SIG-M5 treated with dmso at 0.1 percent for 504 hours (cell line): ENCODE data around the gene SANBR.
"Not testable (repeated sequence)": the region's sequence is repeated elsewhere in the genome, so short reads cannot be mapped to it uniquely, and the experiment has no call there.

Experiments used
- DNase-seq: peaks from one replicate; lab custom pipeline; 2025; ENCODE audit not compliant: unreplicated experiment; lab: John Stamatoyannopoulos, UW

The SANBR gene

DNA sequence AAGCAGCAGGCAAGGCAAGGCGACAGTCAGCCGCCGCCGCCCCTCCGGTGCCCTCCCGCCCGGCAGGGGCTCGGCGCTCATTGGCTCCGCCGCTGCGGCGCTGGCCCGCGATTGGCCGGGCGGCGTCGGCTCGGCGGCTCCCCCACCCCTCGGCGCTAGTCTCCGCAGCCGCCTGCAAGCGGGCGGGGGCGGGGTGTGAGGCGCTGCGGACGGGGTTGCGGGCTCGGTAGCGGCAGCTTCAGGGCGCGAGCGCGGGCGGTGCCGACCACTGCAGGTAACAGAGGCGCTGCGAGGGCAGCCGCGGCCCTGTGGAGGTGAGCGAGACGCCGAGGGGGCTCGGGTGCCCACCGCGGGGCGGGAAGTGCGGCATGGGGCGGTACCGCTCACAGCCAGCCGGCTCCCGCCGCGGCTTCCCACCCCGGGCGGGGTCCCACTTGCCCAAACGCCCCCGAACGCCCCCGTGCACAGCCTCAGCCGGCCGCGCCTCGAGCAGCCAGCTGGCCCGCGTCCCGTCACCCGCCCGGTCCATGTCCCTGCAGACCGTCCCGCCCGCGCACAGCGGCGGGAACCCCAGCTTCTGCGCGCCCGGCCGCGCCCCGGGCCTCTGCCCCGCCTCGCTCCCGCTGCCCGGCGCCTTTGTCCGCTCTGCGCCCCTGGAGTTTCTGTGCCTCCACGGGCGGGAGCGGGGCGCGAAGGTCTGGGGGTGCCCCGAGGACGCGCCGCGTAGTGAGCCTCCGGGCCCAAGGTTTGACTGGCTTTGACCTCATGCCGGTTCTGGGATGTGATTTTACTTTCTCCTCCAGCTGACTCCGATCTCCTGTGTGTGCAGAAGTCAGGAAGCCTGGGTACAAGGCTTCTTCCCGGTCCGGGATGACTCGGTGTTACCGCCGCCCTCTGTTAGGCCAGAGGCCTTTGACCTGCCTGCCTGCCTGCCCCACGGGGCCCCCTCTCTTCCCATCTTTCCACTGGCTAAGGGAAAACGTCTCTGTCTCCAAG is at the start of gene SANBR:
Gene SANBR, plus strand, starts transcription at position 158 of the 996 bp plus-strand sequence. CDS start 4,480 bp downstream, outside the sequence.
- DNase-seq = peak; percentile 93

GRCh38 chr2:61015976-61016375 is 49.7 kb upstream of the SANBR start:
- DNase-seq = peak; percentile 49

GRCh38 chr2:61016392-61017002 is 49.2 kb upstream of the SANBR start:
- DNase-seq = no peak

DNA sequence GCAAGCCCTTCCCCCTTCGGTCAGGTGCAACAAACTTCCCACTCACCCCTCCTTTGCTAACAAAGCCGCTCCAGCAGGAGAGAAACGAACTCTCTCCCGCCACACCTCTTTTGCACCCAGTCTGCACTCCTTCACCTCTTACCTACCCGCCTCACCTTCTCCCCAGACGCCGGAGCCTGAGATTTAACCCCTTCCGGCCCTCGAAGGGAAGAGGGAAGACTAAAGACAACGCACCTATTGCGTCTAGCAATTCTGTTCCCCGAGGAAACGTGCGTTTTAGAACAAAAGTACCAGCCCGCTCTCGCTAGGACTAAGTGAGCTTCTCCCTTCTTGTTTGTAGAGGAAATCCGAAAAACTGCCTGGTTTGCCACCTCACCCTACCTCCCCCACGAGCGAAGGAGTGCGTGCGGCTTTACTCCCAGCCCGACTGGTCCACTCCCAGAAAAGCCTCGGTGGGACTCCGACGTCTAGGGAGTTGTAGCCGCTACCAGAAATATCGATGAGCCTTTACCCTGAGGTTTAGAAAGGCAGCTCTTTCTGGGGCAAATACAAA is 48.6 kb upstream of the SANBR start:
- peak; percentile 95 for DNase-seq

DNA sequence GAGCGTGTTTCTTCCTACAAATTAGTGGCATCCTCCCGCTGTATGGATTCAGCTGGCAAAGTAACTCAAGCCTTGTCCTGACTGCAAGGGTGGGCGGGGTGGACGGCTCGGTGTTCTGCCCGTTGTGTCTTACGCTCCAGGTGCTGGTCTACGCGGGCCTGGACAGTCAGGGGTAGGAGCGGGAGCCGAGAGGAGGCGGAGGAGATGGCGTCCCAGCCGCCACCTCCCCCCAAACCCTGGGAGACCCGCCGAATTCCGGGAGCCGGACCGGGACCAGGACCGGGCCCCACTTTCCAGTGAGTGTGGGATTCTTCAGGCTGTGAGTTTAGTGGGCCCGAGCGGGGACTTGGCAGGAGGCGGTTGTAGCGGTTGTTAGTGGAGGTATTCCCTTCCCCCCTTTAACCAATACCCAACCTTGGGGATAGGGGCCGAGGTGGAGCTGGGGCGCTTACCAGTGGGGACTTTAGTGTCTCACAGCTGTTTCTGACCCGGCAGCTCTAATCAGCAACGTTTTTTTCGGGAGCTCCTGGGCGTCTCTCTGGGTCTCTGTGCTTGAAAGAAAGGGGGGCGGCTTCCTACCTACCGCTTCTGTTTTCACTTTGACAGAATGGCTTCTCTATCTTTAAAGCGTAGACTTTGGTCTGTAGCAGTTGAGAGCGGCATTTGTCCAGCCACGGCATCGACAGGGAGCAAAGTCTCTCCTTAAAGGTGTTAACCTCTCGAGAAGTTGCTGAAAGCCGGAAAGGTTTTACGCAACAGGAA is 47.9 kb upstream of the SANBR start, which contains the start of the genes PEX13 and PUS10:
Gene PEX13, plus strand, starts transcription at position 165 of the 762 bp plus-strand sequence. Its CDS starts 40 bp downstream, at position 205.
Gene PUS10, minus strand, starts transcription at position 700 of the 762 bp plus-strand sequence. CDS start 6,365 bp downstream, outside the sequence.
- DNase-seq = peak; percentile 86

DNA sequence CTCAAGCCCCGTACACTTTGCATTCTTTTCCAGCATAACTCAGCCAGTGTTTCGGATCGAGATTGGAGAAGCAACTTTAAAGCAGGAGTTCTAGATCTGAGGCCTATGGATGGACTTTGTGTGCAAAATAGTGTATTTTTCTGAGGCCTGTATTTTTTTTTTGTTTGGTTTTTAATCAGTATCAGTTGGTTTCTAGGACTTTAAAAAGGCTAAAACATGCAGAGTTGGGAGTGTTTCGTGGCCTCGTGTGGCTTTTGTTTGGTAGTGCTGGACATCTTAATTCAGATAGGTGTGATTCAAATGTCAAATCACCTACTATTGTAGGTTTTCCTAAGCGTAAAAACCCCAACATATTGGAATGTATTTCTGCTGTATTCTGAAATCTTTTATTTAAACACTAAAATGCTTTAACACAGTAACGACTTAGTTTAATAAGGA is 47.3 kb upstream of the SANBR start:
- no peak for DNase-seq

DNA sequence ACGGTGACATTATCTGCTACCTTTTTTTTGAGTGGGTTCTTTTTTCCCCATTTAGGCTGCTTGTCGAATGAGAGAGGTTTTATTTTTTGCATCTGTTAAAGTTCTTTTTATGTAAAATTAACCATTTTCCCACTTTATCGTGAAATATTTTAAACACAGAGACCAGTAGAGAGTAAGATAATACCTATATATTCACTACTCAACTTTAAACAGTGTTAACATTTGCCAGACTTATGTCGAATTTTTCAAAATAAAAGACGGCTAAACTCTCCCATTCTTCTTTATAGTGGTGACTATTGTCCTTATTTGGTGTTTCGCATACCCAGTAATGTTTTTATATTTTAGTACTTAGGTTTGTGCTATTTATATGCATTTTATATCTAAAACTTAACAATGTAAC is 46.9 kb upstream of the SANBR start:
- DNase-seq = no peak

DNA sequence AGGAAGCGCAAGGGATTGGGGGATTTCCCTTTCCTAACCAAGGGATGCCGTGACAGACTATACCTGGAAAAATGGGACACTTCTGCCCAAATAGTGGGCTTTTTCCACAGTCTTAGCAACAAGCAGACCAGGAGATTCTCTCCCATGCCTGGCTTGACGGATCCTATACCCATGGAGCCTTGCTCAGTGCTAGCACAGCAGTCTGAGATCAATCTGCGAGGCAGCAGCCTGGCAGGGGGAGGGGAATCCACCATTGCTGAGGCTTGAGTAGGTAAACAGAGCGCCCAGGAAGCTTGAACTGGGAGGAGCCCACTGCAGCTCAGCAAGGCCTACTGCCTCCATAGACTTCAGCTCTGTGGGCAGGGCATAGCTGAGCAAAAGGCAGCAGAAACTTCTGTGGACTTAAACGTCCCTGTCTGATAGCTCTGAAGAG is 44.4 kb upstream of the SANBR start:
- no peak for DNase-seq

DNA sequence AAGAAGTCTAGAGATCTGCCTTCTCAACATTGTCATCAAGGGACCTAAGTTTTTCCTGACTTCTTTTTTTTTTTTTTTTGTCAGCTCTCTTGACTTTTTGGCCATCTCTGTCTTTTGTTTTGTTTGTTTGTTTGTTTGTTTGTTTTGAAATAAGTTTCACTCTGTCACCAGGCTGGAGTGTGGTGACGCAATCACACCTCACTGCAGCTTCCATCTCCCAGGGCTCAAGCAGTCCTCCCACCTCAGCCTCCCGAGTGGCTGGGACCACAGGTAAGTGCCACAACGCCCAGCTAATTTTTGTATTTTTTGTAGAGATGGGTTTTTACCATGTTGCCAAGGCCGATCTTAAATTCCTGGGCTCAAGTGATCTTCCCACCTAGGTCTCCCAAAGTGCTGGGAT is 42.0 kb upstream of the SANBR start:
- DNase-seq = no peak

DNA sequence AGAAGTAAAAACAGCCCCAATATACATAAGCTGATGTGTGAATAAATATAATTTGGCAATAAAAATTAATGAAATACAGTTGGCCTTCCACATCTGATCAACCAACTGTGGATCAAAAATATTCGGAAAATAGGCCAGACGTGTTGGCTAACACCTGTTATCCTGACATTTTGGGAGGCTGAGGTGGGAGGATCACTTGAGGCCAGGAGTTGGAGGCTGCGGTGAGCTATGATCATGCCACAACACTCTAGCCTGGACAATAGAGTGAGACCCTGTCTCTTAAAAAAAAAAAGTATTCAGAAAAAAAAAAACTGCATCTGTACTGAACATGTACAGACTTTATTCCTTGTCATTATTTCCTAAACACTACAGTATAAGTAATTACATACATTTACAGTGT is 36.1 kb upstream of the SANBR start:
- DNase-seq = no peak

DNA sequence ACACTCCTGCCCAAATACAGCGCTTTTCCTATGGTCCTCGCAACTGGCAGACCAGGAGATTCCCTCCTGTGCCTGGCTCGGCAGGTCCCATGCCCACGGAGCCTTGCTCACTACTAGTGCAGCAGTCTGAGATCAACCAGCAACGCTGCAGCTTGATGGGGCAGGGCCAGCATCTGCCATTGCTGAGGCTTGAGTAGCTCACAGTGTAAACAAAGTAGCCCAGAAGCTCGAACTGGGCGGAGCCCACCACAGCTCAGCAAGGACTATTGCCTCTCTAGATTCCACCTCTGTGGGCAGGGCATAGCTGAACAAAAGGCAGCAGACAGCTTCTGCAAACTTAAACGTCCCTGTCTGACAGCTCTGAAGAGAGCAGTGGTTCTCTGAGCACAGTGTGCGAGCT is 31.1 kb upstream of the SANBR start:
- not testable (repeated sequence) for DNase-seq

DNA sequence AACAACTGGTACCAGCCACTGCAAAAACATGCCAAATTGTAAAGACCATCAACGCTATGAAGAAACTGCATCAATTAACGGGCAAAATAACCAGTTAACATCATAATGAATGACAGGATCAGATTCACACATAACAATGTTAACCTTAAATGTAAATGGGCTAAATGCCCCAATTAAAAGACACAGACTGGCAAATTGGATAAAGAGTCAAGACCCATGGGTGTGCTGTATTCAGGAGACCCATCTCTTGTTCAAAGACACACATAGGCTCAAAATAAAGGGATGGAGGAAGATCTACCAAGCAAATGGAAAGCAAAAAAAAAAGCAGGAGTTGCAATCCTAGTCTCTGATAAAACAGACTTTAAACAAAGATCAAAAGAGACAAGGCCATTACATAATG is 29.0 kb upstream of the SANBR start:
- DNase-seq = not testable (repeated sequence)

- no peak for DNase-seq
Measured at GRCh38 chr2:61042807-61043206, 22.9 kb upstream of the SANBR start.

DNA sequence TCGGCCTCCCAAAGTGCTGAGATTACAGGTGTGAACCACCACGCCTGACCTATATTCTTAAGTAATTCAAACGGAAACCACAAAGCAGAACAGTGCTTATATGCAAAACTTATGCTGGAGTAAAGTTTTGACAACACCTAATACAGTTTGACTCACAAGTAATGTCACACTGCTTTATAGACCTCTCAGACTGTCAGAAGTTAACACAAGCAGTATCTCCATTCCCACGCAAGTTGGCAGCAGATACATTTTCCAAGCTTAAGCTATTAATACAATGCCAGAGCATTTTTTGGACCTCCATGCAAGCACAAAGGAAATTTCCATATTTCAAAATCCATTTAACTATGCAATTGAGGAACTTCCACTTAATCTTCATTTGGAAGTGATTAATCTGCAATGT is 21.0 kb upstream of the SANBR start:
- no peak for DNase-seq

DNA sequence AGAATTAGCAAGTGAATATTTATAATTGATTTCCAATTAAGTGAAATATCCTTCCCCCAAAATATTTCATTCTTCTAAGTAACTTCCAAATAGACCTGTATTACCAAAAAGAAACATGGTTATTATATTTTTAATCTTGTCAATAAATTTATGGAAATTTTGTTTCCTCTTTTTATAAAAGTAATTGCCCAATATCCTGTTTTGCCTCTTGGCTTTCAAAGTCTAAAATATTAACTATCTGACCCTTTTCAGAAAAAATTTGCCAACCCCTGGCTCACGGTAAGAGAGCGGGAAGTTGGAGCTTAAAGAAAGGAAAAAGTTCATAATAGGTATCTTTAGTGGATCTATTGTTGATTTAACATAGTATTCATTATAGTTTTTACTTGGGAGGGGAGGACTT is 20.4 kb upstream of the SANBR start:
- no peak for DNase-seq

DNA sequence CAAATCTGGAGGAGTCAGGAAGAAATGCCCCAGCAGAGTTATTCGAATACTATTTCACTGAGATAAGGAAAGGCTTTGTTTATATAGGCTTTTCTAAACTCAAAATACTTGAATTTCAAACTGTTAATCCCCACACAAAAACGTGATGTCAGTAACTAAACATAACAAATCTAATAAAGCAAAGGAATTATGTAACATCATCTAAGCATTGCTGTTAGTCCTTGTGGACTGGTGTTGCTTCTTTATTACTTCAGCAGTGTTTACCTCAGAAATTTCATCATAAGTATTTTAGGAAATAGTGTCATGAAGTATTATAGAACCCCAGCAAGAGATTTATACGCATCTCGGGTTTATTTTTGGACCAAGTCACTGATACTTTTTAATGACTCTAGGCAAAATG is 19.7 kb upstream of the SANBR start:
- peak; percentile 21 for DNase-seq

GRCh38 chr2:61055557-61055956 is 10.1 kb upstream of the SANBR start:
- no peak for DNase-seq

GRCh38 chr2:61057562-61057961 is 8.1 kb upstream of the SANBR start:
- no peak for DNase-seq

DNA sequence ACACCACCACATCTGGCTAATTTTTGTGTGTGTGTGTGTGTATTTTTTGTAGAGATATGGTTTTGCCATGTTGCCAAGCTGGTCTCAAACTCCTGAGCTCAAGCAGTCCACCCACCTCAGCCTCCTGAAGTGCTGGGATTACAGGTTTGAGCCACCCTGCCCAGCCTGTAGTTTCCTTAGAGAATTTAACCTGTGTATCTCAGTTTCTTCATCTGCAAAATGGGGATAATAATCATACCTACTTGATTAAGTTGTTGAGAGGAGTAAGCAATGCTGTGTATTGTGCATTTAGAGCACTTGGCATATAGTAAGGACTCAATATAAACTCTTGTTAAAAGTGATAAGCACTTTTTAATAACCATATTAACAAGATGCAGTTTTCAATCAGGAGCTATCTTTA is 6.3 kb upstream of the SANBR start:
- DNase-seq = no peak

GRCh38 chr2:61074100-61074499 is 8.4 kb downstream of the SANBR start:
- no peak for DNase-seq

GRCh38 chr2:61085883-61086282 is 20.2 kb downstream of the SANBR start:
- no peak for DNase-seq
